Liver (tissue), 9 donors: ENCODE data around the gene FOXB1. TPM values are rescaled to one million over a fixed set of nuclear protein-coding genes. Genes with fewer than 3 reads are reported as not detected.

Experiments used
- DNase-seq: peaks from one replicate; pipeline ENCODE4 v3.0.0-alpha.2; 2017; ENCODE audit warnings: low spot score
- H3K27ac ChIP-seq, 2 donors: one replicate each; pipeline ENCODE4 v1.7.0; 2013; ENCODE audit warnings: inconsistent platforms in 2 of 2, low read length in 2 of 2, control low read depth in 1 of 2, low read depth in 1 of 2, mild to moderate bottlenecking in 1 of 2
- H3K27me3 ChIP-seq, 4 donors: one replicate each; pipeline versions ENCODE4 v1.6.1 to v1.7.0; 2013; ENCODE audit warnings: low read length in 3 of 4, inconsistent platforms in 1 of 4, mild to moderate bottlenecking in 1 of 4, moderate library complexity in 1 of 4; ENCODE audit not compliant: control insufficient read depth in 4 of 4, insufficient read depth in 4 of 4
- H3K36me3 ChIP-seq, 4 donors: one replicate each; pipeline versions ENCODE4 v1.6.1 to v1.7.0; 2013; ENCODE audit warnings: low read length in 3 of 4, mild to moderate bottlenecking in 3 of 4, low read depth in 1 of 4, moderate library complexity in 1 of 4; ENCODE audit not compliant: control insufficient read depth in 4 of 4, insufficient read depth in 3 of 4
- H3K4me1 ChIP-seq, 4 donors: one replicate each; pipeline versions ENCODE4 v1.6.1 to v1.7.0; 2013; ENCODE audit warnings: low read length in 3 of 4, mild to moderate bottlenecking in 3 of 4, moderate library complexity in 1 of 4; ENCODE audit not compliant: control insufficient read depth in 4 of 4, insufficient read depth in 4 of 4
- H3K4me3 ChIP-seq, 3 donors: one replicate each; pipeline versions ENCODE4 v1.6.1 to v1.7.0; 2013; ENCODE audit warnings: low read length in 3 of 3, control low read depth in 1 of 3, low read depth in 1 of 3, mild to moderate bottlenecking in 1 of 3
- H3K9ac ChIP-seq, 2 donors: one replicate each; pipeline ENCODE4 v1.7.0; 2013; ENCODE audit warnings: low read length in 2 of 2, mild to moderate bottlenecking in 2 of 2, moderate library complexity in 2 of 2, control low read depth in 1 of 2, low read depth in 1 of 2
- H3K9me3 ChIP-seq, 4 donors: one replicate each; pipeline versions ENCODE4 v1.6.1 to v1.7.0; 2013; ENCODE audit warnings: low read length in 3 of 4; ENCODE audit not compliant: control insufficient read depth in 4 of 4
- EGR1 ChIP-seq, 2 donors: IDR thresholded peaks; 2 replicates each; pipeline ENCODE4 v1.6.1; 2016 to 2018; ENCODE audit warnings: antibody characterized with exemption in 2 of 2, low read depth in 2 of 2
- FOXA1 ChIP-seq: IDR thresholded peaks from 2 replicates; pipeline ENCODE4 v1.6.1; 2016; ENCODE audit warnings: antibody characterized with exemption
- FOXA2 ChIP-seq: IDR thresholded peaks from 2 replicates; pipeline ENCODE4 v1.6.1; 2016; ENCODE audit warnings: antibody characterized with exemption
- GABPA ChIP-seq, 2 donors: IDR thresholded peaks in 1 of 2; conservative IDR thresholded peaks in 1 of 2; 2 replicates each; pipeline ENCODE4 v1.6.1; 2016; ENCODE audit warnings: antibody characterized with exemption in 2 of 2, mild to moderate bottlenecking in 1 of 2, moderate library complexity in 1 of 2
- HNF4A ChIP-seq, 2 donors: conservative IDR thresholded peaks; 2 replicates each; pipeline ENCODE4 v1.6.1; 2016; ENCODE audit warnings: antibody characterized with exemption in 2 of 2, mild to moderate bottlenecking in 2 of 2
- HNF4G ChIP-seq: IDR thresholded peaks from 2 replicates; pipeline ENCODE4 v1.6.1; 2016; ENCODE audit warnings: antibody characterized with exemption
- JUND ChIP-seq, 2 donors: IDR thresholded peaks; 2 replicates each; pipeline ENCODE4 v1.6.1; 2016; ENCODE audit warnings: antibody characterized with exemption in 2 of 2
- NR2F2 ChIP-seq: IDR thresholded peaks from 2 replicates; pipeline ENCODE4 v1.6.1; 2016; ENCODE audit warnings: antibody characterized with exemption
- RAD21 ChIP-seq, 2 donors: IDR thresholded peaks; 2 replicates each; pipeline ENCODE4 v1.6.1; 2016; ENCODE audit warnings: antibody characterized with exemption in 2 of 2, mild to moderate bottlenecking in 2 of 2
- SP1 ChIP-seq: IDR thresholded peaks from 2 replicates; pipeline ENCODE4 v1.6.1; 2018; ENCODE audit warnings: antibody characterized with exemption, mild to moderate bottlenecking
- YY1 ChIP-seq: IDR thresholded peaks from 2 replicates; pipeline ENCODE4 v1.6.1; 2016; ENCODE audit warnings: antibody characterized with exemption, mild to moderate bottlenecking
- WGBS: extraction: QIAGEN DNeasy Blood & Tissue Kit; methylation state at CpG from one replicate; pipeline ENCODE4 v1.1.7; 2013; 5-methylcytosine and 5-hydroxymethylcytosine counted together
- polyA plus RNA-seq, 2 donors: library from polyadenylated mRNA; stranded (reverse) in 1 of 2; unstranded in 1 of 2; fragments of 200-250 nt in 1 of 2; fragments of >200 nt in 1 of 2; fragmentation: Nextera tagmentation in 1 of 2; extraction: Ambion mirVana in 1 of 2; gene quantifications; one replicate each; pipeline versions ENCODE4 v1.2.1 to v1.2.3, GENCODE V29; 2013 to 2015
- total RNA-seq, 2 donors: library from RNA; depleted of rRNA; stranded (reverse); fragments of >200 nt; gene quantifications; one replicate each; pipeline ENCODE4 v1.2.3, GENCODE V29; 2014
- TF ChIP-seq, protein P1 (sequence below): IDR thresholded peaks from 2 replicates; pipeline ENCODE4 v1.6.1; 2016; ENCODE audit warnings: antibody characterized with exemption
- TF ChIP-seq, protein P2 (sequence below): fragments of 150-350 bp; IDR thresholded peaks from 2 replicates; pipeline ENCODE4 v1.5.1; 2017; ENCODE audit warnings: improper control_type of control experiment, low read depth, low read length; ENCODE audit not compliant: missing input control
- TF ChIP-seq, protein P3 (sequence below): IDR thresholded peaks from 2 replicates; pipeline ENCODE4 v1.6.1; 2016; ENCODE audit warnings: antibody characterized with exemption
- donor health status: healthy.
- donor health status: healthy.
- donor health status: healthy.
- donor health status: healthy.
- donor health status: healthy.

FOXB1 gene
- total and polyA plus RNA-seq, 4 donors, result not detected

DNA sequence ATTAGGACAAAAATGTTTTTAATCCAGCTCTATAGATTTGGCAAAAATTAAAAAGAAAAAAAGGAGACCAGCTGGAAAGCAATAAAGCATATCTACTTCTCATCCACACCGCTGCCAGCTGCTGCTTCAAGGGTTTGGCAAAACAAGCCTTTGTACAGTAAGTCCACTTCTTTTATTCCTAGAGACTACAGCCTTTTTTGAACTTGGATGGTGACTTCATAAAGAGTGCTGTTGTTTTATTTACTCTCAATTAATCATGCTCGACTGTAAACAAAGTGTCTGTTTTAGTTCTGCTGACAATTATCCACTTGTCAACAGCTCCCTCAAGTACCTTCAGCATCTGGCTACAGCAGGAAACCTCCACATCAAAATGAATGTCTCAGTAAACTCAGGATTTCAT is 12.3 kb upstream of the FOXB1 start:
- Histone ChIP-seq H3K9ac (no peak overlapping the region), H3K27me3 (peaks cover 8 to 27% (median 17%) of the 10 kb centered on the region in 4 donors)

DNA sequence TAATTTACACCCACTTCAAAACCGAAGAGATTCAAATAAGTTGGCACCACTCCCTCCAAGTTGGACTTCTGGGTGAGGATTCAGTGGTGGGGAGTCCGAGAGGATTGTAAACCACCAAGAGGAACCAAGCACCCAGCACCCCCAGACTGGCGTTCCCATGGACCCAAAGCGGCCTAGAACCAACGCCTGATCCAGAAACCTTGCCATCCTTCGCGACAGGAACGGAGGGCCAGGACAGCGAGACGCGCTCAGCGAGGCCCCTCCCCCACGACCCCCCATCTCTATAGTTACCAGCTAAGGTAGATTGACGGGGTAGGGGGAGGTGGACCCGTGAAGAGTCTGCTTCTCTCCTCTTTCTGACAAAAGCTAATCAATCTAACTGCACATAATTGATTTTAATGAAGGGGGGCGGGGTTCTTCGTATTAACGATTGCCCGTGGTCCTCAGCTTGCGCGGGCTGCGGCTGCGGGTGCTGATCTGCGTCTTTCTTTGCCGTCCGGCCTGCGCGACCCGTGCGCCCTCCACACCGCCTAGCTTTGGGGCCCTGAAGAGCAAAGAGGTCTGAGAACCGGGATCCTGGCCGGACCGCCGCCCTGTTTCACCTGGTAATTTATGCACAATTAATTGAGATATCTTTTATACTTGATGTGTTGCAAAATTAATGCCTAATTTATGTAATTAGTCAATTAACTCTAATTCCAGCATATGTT is 10.9 kb upstream of the FOXB1 start:
- Histone ChIP-seq H3K4me1 (peaks cover 3 to 10% (median 8%) of the 10 kb centered on the region in 4 donors), H3K9me3 (no peaks in the 10 kb centered on the region), H3K4me3 (no peak overlapping the region), H3K36me3 (no peaks in the 10 kb centered on the region), H3K27ac (no peak overlapping the region), H3K9ac (no peak overlapping the region), H3K27me3 (peaks cover 8 to 34% (median 23%) of the 10 kb centered on the region in 4 donors)
- WGBS, result 39% methylated on average over 35 of the region's 35 CpGs
- no peak for DNase-seq
- TF ChIP-seq, protein P1, sequence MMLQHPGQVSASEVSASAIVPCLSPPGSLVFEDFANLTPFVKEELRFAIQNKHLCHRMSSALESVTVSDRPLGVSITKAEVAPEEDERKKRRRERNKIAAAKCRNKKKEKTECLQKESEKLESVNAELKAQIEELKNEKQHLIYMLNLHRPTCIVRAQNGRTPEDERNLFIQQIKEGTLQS, result no peak
- no peak for TF ChIP-seq HNF4G
- TF ChIP-seq YY1, result no peak
- TF ChIP-seq NR2F2, result no peak
- TF ChIP-seq FOXA1, result no peak
- no peak for TF ChIP-seq RAD21 (IDR thresholded peaks at IDR 0.05)
- no peak for TF ChIP-seq SP1
- TF ChIP-seq GABPA (IDR thresholded peaks at IDR 0.05 in 1 of 2, conservative IDR thresholded peaks at IDR 0.05 in 1 of 2), result no peak
- TF ChIP-seq, protein P2, sequence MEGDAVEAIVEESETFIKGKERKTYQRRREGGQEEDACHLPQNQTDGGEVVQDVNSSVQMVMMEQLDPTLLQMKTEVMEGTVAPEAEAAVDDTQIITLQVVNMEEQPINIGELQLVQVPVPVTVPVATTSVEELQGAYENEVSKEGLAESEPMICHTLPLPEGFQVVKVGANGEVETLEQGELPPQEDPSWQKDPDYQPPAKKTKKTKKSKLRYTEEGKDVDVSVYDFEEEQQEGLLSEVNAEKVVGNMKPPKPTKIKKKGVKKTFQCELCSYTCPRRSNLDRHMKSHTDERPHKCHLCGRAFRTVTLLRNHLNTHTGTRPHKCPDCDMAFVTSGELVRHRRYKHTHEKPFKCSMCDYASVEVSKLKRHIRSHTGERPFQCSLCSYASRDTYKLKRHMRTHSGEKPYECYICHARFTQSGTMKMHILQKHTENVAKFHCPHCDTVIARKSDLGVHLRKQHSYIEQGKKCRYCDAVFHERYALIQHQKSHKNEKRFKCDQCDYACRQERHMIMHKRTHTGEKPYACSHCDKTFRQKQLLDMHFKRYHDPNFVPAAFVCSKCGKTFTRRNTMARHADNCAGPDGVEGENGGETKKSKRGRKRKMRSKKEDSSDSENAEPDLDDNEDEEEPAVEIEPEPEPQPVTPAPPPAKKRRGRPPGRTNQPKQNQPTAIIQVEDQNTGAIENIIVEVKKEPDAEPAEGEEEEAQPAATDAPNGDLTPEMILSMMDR, result no peak

More for the DNA sequence above, 12.3 kb upstream of the FOXB1 start:
- H3K4me1 ChIP-seq, result peaks cover 3 to 4% (median 4%) of the 10 kb centered on the region in 4 donors
- DNase-seq, result no peak
- H3K27ac ChIP-seq, result no peak overlapping the region
- H3K9me3 ChIP-seq, result no peaks in the 10 kb centered on the region
- no peak overlapping the region for H3K4me3 ChIP-seq
- TF ChIP-seq HNF4A (conservative IDR thresholded peaks at IDR 0.05) (no peak), FOXA1 (no peak), FOXA2 (no peak), YY1 (no peak), JUND (IDR thresholded peaks at IDR 0.05) (no peak), NR2F2 (no peak), EGR1 (IDR thresholded peaks at IDR 0.05; ENCODE audit: low read depth in 2 of 2) (no peak)
- TF ChIP-seq, protein P2, result no peak
- TF ChIP-seq, protein P3, sequence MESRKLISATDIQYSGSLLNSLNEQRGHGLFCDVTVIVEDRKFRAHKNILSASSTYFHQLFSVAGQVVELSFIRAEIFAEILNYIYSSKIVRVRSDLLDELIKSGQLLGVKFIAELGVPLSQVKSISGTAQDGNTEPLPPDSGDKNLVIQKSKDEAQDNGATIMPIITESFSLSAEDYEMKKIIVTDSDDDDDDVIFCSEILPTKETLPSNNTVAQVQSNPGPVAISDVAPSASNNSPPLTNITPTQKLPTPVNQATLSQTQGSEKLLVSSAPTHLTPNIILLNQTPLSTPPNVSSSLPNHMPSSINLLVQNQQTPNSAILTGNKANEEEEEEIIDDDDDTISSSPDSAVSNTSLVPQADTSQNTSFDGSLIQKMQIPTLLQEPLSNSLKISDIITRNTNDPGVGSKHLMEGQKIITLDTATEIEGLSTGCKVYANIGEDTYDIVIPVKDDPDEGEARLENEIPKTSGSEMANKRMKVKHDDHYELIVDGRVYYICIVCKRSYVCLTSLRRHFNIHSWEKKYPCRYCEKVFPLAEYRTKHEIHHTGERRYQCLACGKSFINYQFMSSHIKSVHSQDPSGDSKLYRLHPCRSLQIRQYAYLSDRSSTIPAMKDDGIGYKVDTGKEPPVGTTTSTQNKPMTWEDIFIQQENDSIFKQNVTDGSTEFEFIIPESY, result no peak
- TF ChIP-seq, protein P1, result no peak
- H3K36me3 ChIP-seq, result no peaks in the 10 kb centered on the region
- 54% methylated on average over 2 of the region's 2 CpGs for WGBS
